ENCODE measurements around the gene AANAT.

Gene AANAT

GRCh38 chr17:76442341-76443338, 24.8 kb upstream of the AANAT start:
- DNase-seq (ENCODE audit: low read depth in 2 of 2): no peak

DNA sequence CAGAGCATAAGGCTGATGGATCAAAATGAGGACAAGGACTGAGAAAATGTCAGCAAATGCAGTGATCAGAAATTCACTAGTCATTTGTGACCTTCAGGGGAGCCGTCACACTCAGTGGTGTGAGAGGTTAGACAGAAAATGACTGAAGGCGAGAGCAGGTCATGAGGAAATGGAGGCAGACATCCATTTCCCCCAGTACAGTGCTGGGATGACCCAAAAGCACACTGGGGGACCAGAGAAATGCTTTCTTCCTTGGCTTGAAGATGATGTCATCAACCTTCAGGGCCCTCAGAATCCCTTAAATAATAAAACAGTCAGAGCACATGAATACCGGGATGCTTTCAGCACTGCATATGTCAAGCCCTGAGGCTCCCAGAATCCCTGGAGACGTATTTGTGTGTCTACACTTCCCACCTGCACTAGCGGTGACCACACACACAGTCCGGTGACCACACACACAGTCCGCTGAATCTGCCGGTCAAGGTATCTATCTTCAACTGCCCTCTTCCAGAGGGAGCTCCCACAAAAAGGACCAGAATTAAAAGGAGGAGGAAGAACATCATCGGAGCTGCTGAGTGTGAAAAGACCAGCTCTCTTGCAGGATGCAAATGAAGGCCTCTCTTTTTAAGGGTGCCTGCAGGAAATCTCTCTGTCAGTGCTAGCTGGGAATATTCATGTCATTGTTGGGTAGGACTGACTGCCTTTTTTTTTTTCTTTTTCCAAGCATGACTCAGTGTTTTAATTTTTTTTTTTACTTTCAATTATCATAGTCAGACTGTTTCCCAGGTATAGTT, 22.7 kb upstream of the AANAT start:
- no peak for DNase-seq (ENCODE audit: low read depth in 2 of 2)

DNA sequence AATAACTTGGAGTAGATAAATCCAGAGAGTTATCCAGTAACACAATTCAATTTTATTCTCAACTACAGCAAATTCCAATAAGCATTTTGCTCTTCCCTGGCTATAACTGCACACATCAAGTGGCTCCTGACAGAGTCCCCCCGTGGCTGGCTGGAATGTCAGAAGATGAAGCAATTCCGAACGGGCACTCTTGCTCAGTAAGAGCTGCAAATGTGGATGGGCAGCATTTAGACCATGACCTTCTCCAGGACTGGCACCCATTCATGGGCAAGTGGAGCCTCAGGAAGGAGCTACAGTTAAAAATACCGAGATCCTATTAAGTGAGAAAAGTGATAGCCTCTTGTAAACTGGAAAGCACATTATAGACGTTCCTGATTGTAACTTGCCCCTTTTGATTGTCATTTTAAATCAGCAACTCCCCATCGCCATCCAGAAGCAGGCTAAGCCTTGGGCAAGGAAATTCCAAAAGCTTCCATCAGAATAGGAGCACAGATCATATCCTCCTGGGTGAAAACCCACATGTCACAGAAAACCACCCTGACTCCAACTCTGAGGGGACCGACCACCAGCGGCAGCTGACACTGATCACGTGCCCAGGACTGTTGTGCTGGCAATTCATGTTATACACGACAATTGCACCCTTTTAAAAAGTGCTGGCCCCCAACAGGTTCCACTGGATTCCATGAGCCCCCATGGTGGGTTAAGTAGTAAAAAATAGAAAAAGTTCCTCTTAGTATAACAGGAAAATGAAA, 21.5 kb upstream of the AANAT start:
- no peak for DNase-seq (ENCODE audit: low read depth in 2 of 2)

DNA sequence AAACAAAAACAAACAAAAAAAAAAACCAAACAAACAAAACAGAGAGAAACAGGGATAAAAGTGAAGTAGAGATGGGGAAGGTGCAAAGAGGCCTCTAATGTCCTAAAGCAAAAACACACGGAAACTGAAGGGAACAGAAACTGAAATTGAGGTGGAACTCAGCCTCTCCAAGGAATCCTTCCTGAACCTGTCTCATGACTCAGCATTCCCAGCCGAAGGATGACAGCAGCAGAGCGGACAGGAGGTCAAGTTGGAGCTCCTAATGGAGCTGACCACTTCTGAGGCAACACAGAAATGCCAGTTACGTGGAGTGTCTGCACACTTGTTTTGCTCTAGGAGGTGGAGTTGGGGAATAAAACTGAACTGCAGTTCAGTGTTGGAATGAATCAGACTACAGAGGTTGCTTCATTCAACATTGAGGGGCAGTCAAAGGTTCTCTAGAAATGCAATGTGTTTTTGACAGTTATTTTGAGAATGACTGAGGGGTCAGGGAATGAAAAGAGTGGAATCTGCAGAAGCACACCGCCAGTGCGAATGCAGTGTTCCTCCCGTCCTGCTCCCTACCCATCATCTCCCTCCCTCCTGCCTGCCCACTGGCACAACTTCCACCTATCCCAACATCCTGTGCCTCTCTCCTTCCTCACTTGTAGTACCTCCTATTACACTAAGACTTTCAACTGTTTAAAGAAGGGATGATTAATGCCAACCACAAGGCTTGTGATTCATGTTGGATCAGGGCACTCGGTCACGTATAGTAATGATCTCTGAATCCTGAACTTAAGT, 20.8 kb upstream of the AANAT start:
- no peak for DNase-seq (ENCODE audit: low read depth in 2 of 2)

- DNase-seq (ENCODE audit: low read depth in 2 of 2): no peak
Observed at GRCh38 chr17:76447931-76448652, 19.3 kb upstream of the AANAT start.

- DNase-seq (ENCODE audit: low read depth in 2 of 2): no peak
Observed at GRCh38 chr17:76449126-76449525, 18.3 kb upstream of the AANAT start.

DNA sequence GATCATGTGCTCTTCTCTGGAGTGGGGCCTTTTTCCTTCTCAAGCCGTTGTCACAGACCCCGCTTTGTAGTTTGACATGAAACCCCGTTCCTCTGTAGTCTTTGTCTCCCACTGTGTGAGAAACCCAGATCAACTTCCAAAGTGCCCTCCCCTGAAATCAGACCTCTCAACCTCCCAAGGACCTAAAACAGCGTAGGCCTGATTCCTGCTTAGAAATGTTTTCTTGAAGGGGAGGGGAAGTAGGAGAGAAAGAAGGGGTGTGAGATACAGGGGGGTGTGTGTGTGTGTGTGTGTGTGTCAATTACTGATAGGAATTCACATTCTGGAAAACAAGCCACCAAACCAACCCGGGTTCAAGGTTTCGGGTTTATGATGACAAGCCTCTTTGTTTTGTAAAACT, 15.9 kb upstream of the AANAT start:
- no peak for DNase-seq (ENCODE audit: low read depth in 2 of 2)

DNA sequence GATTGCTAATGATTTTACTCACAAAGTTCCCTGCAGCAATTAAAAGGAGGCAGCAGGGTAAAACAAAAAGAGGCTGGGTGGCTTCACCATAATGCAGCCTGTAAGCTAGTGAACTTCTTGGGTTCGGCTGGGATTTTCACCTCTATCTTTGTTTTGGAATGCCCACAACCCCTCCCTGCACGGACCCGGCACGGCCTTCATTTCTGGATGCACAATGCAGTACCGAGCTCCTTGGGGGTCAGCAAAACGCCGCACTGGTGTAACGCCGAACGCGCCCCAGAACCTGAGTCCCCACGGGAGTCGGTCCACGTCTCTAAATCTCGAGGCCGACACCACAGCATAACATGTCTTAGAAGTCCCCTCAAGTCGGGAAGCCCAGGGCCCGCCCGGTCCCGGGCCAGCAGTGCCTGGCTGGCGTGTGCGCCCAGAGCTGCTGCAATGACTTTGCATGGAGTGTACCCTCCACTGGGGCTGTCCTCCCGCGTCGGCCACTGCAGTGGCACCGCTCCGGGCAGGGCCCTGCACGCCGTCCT, 15.2 kb upstream of the AANAT start:
- DNase-seq (ENCODE audit: low read depth in 2 of 2): no peak

GRCh38 chr17:76452660-76453430, 14.6 kb upstream of the AANAT start, which contains the start of gene UBE2O:
Gene UBE2O (minus strand): TSS chr17:76453152. CDS start chr17:76453141, 11 bp downstream.
- DNase-seq (ENCODE audit: low read depth in 2 of 2): peak; percentile 40 to 47

DNA sequence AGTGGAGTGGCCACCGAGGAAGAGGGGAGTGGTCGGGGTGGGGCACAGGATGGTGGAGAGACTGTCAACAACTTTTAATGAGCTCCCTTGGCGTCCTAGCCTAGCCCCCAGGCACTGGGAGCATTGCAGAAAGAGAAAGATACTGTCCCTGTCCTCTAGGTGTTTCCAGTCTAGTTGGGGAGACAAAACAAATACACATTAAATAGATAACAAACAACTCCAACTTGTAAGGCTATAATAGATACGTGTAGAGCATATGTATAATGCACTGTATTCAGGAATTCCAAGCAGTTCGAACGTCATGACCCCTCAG, 14.0 kb upstream of the AANAT start:
- no peak for DNase-seq (ENCODE audit: low read depth in 2 of 2)

GRCh38 chr17:76458580-76459490, 8.6 kb upstream of the AANAT start:
- no peak for DNase-seq (ENCODE audit: low read depth in 2 of 2)

DNA sequence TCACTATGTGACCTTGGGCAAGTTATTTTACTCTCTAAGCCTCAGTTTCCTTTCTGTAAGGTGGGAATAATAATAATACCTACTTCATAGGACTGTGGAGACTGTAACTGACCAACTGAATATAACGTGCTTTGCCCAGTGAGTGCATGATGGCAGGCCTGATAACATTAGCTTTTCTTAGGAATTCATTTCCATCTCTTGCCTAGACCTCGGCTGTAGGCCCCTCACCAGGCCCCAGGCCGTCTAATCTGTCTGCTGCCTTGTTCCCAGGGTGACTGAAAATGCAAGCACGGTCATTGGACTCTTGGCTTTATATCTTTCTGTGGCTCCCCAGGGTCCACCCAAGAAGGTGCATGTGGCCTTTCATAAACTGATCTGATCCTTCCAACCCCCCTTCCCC, 7.7 kb upstream of the AANAT start:
- DNase-seq (ENCODE audit: low read depth in 2 of 2): no peak

GRCh38 chr17:76461765-76462555, 5.4 kb upstream of the AANAT start:
- no peak for DNase-seq (ENCODE audit: low read depth in 2 of 2)

- DNase-seq (ENCODE audit: low read depth in 2 of 2): no peak
Observed at GRCh38 chr17:76462556-76463290, 4.7 kb upstream of the AANAT start.

GRCh38 chr17:76466775-76467130, 650 bp upstream of the AANAT start:
- no peak for DNase-seq (ENCODE audit: low read depth in 2 of 2)

GRCh38 chr17:76467809-76468633, 618 bp downstream of the AANAT start:
- no peak for DNase-seq (ENCODE audit: low read depth in 2 of 2)

All from fibroblast of skin of left biceps (primary cell).